Stimulated activated CD4-positive, alpha-beta T cell treated with anti-CD3 and anti-CD28 coated beads, Interleukin-4, amount 100 ng/mL, for 24 hours (primary cell): Measurements from ENCODE around the gene FTL.
"Not testable (repeated sequence)": the region's sequence is repeated elsewhere in the genome, so short reads cannot be mapped to it uniquely, and the experiment has no call there.

Experiments used
- DNase-seq: peaks from one replicate; pipeline ENCODE4 v3.0.0-alpha.2; 2020

The FTL gene

DNA sequence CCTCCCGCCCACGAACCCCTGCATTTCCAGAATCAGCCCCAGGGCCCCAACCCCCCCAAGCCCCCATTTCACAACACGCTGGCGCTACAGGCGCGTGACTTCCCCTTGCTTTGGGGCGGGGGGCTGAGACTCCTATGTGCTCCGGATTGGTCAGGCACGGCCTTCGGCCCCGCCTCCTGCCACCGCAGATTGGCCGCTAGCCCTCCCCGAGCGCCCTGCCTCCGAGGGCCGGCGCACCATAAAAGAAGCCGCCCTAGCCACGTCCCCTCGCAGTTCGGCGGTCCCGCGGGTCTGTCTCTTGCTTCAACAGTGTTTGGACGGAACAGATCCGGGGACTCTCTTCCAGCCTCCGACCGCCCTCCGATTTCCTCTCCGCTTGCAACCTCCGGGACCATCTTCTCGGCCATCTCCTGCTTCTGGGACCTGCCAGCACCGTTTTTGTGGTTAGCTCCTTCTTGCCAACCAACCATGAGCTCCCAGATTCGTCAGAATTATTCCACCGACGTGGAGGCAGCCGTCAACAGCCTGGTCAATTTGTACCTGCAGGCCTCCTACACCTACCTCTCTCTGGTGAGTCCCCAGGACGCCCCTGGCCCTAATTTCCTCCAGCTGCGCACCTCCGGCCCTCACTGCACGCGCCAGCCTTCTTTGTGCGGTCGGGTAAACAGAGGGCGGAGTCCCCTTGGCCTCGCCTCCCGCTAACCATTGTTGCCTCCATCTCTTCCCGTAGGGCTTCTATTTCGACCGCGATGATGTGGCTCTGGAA is at the start of gene FTL:
FTL (plus strand) TSS at position 270 of the 766 bp plus-strand sequence; CDS start at position 469, 199 bp downstream.
- DNase-seq = peak; percentile 92

DNA sequence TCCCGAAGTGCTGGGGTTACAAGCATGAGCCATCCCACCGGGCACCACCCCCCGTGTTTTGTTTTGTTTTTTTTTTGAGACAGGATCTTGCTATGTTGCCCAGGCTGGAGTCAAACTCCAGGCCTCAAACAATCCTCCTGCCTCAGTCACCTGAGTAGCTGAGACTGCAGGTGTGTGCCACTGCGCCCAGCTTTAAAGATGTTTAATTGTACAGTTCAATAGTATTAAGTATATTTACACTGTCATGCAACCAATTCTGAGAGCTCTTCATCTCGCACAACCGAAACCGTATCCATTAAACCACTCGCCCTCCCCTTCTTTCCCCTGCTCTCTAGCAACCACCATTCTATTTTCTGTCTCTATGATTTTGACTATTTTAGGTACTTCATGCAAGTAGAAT is 49.4 kb upstream of the FTL start:
- DNase-seq = no peak

DNA sequence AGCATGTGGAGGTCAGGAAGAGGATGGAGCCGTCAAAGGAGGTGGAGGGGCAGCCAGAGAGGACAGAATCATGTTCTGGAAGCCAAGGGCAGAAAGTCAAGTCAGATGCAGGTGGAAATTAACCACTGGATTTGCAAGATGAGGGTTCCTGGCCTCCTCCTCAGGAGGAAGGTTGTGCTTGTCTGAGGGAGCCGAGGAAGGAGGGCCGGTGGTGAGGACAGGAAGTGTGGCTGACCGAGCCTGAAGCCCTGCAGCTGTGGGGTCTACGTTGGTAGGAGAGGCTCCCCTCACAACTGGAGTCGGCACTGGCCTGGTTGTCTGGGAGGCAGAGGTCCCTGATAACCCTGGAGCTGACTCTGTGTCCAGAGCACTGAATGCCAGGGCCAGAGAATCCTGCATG is 47.0 kb upstream of the FTL start:
- DNase-seq = no peak

DNA sequence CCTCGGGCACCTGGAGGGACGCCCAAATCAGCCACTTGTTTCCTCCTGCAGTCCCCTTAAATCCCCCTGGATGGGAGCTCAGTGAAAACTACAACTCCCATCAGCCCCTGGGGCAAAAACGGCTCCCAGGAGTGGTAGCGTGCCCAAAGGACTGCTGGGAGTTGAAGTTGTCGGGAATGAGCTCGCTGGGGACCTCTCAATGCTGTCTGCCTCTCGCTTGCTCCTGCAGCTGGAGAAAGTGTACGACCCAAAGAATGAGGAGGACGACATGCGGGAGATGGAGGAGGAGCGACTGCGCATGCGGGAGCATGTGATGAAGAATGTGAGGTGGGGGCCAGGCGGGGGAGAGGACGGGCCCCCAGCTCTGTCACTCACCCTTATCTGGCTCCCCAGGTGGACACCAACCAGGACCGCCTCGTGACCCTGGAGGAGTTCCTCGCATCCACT is 46.3 kb upstream of the FTL start:
- no peak for DNase-seq

DNA sequence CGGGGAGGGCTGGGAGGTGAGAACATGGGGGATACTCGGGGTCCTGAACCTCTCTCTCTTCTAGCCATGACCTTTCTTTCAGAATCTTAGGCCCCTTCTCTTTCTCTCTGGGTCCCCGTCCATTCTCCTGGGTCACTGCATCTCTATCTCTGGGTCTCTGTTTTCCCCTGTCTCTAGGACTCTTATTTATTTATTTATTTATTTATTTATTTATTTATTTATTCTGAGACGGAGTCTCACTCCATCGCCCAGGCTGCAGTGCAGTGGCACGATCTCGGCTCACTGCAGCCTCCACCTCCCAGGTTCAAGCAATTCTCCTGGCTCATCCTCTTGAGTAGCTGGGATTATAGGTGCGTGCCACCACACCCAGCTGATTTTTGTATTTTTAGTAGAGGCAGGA is 45.8 kb upstream of the FTL start:
- not testable (repeated sequence) for DNase-seq

DNA sequence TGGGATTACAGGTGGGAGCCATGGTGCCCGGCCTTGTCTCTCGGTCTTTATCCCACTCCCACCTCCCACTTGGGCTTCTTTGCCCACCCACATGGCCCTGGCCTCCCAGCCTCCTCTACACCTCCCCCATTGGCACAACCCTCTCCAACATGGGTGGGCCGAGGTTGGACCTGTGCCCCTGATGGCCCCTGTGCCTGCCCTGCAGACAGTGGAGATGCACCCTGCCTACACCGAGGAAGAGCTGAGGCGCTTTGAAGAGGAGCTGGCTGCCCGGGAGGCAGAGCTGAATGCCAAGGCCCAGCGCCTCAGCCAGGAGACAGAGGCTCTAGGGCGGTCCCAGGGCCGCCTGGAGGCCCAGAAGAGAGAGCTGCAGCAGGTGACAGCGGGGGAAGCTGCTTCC is 44.2 kb upstream of the FTL start:
- no peak for DNase-seq

DNA sequence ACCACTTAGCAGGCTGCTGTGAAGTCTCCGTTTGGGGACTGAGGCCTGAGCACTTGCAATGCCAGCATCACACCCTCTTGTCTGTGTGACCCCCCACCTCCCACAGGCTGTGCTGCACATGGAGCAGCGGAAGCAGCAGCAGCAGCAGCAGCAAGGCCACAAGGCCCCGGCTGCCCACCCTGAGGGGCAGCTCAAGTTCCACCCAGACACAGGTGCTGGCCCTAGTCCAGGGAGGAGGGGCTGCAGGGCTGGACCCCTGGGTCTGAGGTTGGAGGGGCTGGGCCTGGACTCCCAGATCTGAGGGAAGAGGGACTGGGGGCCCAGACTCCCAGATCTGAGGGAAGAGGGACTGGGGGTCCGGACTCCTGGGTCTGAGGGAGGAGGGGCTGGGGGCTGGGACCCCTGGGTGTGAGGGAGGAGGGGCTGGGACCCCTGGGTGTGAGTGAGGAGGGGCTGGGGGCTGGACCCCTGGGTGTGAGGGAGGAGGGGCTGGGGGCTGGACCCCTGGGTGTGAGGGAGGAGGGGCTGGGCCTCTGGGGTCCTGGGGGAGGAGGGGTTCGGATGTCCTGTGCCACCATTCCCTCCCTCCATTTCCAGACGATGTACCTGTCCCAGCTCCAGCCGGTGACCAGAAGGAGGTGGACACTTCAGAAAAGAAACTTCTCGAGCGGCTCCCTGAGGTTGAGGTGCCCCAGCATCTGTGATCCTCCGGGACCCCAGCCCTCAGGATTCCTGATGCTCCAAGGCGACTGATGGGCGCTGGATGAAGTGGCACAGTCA is 43.2 kb upstream of the FTL start:
- no peak for DNase-seq

DNA sequence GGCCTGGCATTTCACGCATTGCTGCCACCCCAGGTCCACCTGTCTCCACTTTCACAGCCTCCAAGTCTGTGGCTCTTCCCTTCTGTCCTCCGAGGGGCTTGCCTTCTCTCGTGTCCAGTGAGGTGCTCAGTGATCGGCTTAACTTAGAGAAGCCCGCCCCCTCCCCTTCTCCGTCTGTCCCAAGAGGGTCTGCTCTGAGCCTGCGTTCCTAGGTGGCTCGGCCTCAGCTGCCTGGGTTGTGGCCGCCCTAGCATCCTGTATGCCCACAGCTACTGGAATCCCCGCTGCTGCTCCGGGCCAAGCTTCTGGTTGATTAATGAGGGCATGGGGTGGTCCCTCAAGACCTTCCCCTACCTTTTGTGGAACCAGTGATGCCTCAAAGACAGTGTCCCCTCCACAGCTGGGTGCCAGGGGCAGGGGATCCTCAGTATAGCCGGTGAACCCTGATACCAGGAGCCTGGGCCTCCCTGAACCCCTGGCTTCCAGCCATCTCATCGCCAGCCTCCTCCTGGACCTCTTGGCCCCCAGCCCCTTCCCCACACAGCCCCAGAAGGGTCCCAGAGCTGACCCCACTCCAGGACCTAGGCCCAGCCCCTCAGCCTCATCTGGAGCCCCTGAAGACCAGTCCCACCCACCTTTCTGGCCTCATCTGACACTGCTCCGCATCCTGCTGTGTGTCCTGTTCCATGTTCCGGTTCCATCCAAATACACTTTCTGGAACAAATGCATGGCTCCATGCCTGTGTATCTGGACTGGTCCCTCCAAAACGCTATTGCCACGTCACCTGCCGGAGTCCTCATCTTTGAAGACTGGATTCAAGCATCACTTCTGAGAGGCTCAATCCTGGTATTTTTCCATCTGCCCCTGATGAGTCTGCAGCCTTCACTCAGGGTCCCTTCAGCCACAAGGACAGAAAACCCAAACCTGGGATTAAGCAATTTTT is 42.3 kb upstream of the FTL start:
- no peak for DNase-seq

DNA sequence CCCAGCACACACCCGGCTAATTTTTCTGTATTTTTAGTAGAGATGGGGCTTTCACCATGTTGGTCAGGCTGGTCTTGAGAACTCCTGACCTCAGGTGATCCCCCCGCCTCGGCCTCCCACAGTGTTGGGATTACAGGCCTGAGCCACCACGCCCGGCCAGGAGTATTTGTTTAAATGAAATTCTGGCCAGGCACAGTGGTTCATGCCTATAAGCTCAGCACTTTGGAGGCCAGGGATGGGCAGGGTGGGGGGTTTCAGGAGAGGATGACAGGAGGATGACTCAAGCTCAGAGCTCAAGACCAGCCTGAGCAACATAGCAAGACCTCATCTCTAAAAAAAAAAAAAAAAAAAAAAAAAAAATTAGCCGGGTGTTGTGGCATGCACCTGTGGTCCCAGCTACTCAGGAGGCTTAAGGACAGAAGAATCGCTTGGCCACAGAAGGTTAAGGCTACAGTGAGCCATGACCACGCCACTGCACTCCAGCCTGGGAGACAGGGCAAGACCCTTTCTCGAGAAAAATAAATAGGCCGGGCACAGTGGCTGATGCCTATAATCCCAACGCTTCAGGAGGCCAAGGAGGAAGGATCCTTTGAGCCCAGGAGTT is 39.8 kb upstream of the FTL start:
- DNase-seq = peak; percentile 9

DNA sequence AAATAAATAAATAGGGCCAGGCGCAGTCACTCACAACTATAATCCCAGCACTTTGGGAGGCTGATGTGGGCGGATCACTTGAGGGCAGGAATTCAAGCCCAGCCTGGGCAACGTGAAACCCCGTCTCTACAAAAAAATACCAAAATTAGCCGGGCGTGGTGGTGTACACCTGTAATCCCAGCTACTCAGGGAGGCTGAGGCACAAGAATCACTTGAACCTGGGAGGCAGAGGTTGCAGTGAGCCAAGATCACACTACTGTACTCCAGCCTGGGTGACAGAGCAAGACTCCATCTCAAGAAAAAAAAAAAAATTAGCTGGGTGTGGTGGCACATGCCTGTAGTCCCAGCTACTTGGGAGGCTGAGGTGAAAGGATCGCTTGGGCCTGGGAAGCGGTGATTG is 39.2 kb upstream of the FTL start:
- not testable (repeated sequence) for DNase-seq

DNA sequence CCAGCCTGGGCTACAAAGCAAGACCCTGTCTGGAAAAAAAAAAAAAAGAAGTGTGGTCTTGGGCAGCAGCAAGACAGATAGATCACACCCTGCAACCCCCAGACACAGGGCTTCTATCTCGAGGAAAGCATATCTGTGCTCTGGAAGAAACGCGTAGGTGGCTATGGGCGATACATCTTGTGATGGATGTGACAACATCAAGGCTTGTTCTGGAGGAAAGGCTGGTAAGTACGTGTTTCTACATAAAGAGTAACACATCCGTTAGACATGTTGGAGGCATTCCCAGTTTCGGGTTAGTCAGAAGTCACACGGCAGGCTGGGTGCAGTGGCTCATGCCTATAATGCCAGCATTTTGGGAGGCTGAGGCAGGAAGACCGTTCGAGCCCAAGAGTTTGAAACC is 38.2 kb upstream of the FTL start:
- DNase-seq = peak; percentile 29

DNA sequence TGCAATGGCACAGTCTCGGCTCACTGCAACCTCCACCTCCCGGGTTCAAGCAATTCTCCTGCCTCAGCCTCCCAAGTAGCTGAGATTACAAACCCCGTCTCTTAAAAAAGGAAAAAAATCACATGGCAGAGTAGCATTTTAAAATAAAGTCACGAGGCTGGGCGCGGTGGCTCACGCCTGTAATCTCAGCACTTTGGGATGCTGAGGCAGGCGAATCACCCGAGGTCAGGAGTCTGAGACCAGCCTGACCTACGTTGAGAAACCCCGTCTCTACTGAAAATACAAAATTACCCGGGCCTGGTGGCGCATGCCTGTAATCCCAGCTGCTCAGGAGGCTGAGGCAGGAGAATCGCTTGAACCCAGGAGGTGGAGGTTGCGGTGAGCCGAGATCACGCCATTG is 37.4 kb upstream of the FTL start:
- DNase-seq = not testable (repeated sequence)

DNA sequence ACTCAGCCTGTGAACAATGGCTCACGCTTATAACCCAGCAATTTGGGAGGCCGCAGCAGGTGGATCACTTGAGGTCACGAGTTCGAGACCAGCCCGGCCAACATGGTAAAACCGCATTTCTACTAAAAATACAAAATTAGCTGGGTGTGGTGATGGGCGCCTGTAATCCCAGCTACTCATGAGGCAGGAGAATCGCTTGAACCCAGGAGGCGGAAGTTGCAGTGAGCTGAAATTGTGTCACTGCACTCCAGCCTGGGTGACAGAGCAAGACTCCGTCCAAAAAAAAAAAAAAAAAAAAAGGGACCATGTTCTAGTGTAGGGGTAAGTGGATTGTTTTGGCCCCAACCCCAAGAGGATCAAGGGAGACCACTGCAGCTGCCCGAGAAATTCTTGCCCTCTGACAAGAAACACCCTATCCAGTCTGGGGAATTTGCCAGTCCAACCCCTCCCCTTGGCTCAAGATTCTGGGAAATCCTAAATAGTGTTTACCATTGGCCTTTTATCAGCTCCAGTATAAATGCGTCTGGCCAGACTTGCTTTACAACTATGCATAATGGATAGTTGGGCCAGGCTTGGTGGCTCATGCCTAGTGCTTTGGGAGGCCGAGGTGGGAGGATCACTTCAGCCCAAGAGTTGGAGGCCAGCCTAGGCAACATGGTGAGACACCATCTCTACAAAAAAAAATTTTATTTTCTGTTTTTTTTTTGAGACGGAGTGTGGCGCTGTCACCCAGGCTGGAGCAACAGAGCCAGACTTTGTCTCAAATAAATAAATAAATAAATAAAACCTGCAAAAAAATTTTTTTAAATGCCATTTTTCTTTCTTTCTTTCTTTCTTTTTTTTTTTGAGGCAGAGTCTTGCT is 36.7 kb upstream of the FTL start:
- no peak for DNase-seq

DNA sequence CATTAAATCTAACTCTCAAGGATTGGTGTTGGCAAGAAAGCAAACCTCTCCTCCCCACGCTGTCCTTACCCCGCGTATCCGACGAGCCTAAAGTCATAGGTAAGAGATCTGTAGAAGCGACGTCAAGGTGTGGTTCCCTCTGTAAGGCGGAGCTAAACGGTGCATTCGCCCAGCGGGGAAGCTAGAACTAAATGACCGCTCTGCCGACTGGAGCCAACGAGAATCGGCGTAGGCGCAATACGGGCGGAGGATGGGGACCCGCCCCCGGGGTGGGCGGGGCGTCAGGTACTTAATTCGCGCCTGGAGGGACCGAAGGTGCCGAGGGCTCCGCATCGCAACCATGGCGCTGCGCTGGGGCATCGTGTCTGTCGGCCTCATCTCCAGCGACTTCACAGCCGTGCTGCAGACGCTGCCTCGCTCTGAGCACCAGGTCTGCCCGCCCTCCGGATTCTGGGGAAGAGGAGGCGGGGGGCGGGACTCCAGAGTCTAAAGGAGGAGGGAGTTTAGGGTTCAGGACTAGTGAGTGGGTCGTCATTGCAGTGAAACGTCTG is 31.7 kb upstream of the FTL start, which contains the start of gene DHDH:
DHDH (plus strand) TSS at position 318 of the 551 bp plus-strand sequence; CDS start at position 341, 23 bp downstream.
- peak; percentile 74 for DNase-seq

DNA sequence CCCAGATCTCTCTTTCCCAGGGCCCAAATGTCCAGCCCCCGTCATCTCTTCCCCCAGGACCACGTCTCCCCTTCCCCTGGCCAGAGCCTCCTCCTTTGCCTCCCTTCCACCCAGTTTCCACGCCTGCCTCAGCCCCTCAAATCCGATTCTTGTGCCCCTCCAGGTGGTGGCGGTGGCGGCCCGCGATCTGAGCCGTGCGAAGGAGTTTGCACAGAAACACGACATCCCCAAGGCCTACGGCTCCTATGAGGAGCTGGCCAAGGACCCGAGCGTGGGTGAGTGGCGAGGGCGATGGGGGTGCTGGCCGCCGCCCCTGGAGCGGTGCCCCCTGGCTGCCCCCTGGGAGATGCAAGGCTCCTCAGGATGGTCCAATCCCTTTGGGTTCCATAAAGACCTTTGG is 30.3 kb upstream of the FTL start:
- no peak for DNase-seq

DNA sequence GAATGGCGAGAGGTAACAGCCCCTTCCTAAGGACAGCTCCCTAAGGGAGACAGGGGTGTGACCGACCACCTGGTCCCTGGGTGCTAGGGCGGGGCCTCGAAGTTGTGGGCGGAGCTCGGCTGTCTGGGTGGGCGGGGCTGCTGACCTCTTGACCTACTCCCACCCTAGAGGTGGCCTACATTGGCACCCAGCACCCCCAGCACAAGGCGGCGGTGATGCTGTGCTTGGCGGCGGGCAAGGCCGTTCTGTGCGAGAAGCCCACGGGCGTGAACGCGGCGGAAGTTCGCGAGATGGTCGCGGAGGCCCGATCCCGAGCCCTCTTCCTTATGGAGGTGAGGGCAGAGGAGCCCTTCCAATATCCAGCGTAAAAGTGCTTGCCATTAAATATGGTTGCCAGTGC is 29.2 kb upstream of the FTL start:
- no peak for DNase-seq

DNA sequence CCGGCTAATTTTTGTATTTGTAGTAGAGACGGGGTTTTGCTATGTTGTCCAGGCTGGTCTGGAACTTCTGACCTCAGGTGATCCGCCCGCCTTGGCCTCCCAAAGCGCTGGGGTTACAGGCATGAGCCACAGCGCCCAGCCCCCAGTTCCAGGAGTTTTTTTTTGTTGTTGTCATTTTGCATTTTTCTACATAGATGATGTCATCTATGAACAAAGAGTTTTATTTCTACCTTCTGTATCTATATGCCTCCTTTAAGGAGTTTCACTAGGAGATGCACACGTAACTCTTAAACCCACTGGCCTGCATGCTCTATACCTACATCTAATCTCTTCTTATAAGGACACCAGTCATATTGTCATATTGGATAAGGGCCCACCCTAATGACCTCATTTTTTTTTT is 26.9 kb upstream of the FTL start:
- no peak for DNase-seq

DNA sequence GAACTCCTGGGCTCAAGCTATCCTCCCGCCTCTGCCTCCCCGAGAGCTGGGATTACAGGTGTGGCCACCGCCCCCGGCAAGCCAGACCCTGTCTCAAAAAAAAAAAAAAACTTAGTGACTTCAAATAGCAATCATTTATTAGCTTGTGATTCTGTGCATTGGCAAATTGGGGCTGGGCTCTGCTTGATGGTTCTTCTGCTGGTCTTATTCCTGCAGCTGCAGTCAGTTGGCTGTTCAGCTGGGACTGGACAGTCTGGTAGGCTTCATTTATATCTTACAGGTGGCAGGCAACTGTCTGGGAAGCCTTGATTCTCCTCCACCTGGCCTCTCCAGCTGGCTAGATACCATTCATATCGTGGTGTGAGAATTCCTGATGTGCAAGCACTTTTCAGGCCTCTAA is 24.2 kb upstream of the FTL start:
- DNase-seq = no peak

DNA sequence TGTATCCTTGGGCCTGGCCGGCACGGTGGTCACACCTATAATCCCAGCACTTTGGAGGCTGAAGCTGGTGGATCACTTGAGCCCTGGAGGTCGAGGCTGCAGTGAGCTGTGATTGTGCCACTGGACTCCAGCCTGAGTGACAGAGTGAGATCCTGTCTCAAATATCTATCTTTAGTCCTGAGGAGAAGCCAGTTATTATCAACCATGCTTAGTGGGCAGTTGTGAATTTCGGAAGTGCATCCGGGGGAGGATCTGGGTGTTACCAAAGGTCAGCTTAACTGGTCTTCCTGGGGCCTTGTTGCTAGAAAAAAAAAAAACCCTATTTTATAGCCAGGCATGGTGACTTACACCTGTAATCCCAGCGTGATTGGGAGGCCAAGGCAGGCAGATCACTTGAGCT is 22.0 kb upstream of the FTL start:
- DNase-seq = no peak

DNA sequence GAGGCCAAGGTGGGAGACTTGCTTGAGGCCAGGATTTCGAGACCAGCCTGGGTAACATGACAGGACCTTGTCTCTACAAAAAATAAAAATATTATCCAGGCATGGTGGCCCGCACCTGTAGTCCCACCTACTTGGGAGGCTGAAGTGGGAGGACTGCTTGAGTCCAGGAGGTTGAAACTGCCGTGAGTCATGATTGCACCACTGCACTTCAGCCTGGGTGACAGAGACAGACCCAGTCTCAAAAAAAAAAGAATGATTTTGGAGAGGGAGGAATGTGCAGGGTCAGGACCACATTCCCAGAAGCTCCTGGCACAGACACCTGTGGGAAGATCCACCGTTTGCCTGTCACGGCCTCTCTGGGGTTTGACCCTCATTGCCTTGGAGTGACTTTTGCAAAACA is 19.7 kb upstream of the FTL start:
- no peak for DNase-seq

DNA sequence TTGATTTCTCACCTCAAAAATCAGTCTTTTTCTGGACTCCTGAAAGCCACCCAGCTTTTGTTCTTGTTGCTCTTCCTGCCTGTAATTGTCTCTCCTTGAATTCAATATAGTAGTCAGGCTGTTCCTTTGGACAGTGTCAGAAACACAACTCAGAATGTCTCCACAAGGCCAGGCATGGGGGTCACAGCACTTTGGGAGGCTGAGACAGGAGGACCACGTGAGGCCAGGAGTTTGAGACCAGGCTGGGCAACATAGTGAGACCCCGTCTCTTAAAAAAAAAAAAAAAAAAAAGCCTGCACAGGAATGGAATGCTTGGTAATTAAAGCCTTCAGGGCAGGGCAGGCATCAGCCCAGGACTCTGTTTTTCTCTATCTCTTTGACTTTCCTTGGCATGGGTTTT is 19.3 kb upstream of the FTL start:
- DNase-seq = no peak
